Uterus (tissue), 4 donors: ENCODE data around the gene FGF11. TPM values are rescaled to one million over a fixed set of nuclear protein-coding genes. Genes with fewer than 3 reads are reported as not detected.

Experiments
- DNase-seq, 2 donors: peaks; one replicate each; pipeline ENCODE4 v3.0.0-alpha.2; 2019 to 2020
- H3K27ac ChIP-seq, 2 donors: fragments of 200-600 bp; sonication (generic); 1 replicate in 1 of 2; 2 replicates in 1 of 2; pipeline ENCODE4 v1.5.1; 2016 to 2018
- H3K27me3 ChIP-seq, 2 donors: fragments of 200-600 bp; sonication (generic); one replicate each; pipeline ENCODE4 v1.5.1; 2018 to 2019; ENCODE audit warnings: control low read depth in 1 of 2
- H3K36me3 ChIP-seq, 2 donors: fragments of 200-600 bp; sonication (generic); one replicate each; pipeline ENCODE4 v1.5.1; 2019; ENCODE audit warnings: control low read depth in 1 of 2
- H3K4me1 ChIP-seq, 2 donors: fragments of 200-600 bp; sonication (generic); one replicate each; pipeline ENCODE4 v1.5.1; 2018 to 2019; ENCODE audit warnings: control low read depth in 1 of 2
- H3K4me3 ChIP-seq, 2 donors: fragments of 200-600 bp; sonication (generic); 1 replicate in 1 of 2; 2 replicates in 1 of 2; pipeline ENCODE4 v1.5.1; 2018 to 2019; ENCODE audit warnings: mild to moderate bottlenecking in 1 of 2
- H3K9me3 ChIP-seq, 2 donors: fragments of 200-600 bp; sonication (generic); one replicate each; pipeline ENCODE4 v1.5.1; 2019; ENCODE audit warnings: control low read depth in 1 of 2
- POLR2A ChIP-seq, 2 donors: fragments of 450-650 bp; IDR thresholded peaks; one replicate each; pipeline ENCODE4 v1.6.1; 2016; ENCODE audit warnings: antibody characterized with exemption in 2 of 2, mild to moderate bottlenecking in 1 of 2, moderate library complexity in 1 of 2
- intact Hi-C: fragments of 100-400 bp; cut with DNase I; formaldehyde crosslinking; loops from one replicate; pipeline ENCODE4 v1.15.1; 2023; ENCODE audit warnings: low total_unique reads
- total RNA-seq, 4 donors: library from RNA; depleted of rRNA in 3 of 4; stranded (reverse); fragments of >200 nt in 3 of 4; gene quantifications; one replicate each; pipeline versions ENCODE4 v1.1.0 to v1.2.4, GENCODE V29; 2014 to 2023
- TF ChIP-seq, protein P1 (sequence below), 4 experiments: fragments of 200-600 bp in 2 of 4; fragments of 450-650 bp in 2 of 4; sonication (generic) in 2 of 4; IDR thresholded peaks; one replicate each; pipeline ENCODE4 v1.5.1; 2016 to 2019; ENCODE audit warnings: antibody characterized with exemption in 4 of 4, mild to moderate bottlenecking in 2 of 4, moderate library complexity in 1 of 4
- donor health status: DM: yes; HTN: yes; CAD: no.

FGF11 gene
- total RNA-seq, 4 donors from 2014 or later = 2.8 to 17.9 (median 6.2) TPM; not detected in 1

- peak in 1 of 2 donors; percentile 51 for DNase-seq
- Histone ChIP-seq H3K27me3 (no peaks in the 10 kb centered on the region), H3K4me1 (peaks cover 0 to 5% of the 10 kb centered on the region in 2 donors), H3K4me3 (peak overlapping the region; percentile 54 to 73), H3K9me3 (no peaks in the 10 kb centered on the region), H3K27ac (peak overlapping the region; percentile 93 to 94), H3K36me3 (no peaks in the 10 kb centered on the region)
- intact Hi-C loops = no loop called here
- TF ChIP-seq, protein P1, sequence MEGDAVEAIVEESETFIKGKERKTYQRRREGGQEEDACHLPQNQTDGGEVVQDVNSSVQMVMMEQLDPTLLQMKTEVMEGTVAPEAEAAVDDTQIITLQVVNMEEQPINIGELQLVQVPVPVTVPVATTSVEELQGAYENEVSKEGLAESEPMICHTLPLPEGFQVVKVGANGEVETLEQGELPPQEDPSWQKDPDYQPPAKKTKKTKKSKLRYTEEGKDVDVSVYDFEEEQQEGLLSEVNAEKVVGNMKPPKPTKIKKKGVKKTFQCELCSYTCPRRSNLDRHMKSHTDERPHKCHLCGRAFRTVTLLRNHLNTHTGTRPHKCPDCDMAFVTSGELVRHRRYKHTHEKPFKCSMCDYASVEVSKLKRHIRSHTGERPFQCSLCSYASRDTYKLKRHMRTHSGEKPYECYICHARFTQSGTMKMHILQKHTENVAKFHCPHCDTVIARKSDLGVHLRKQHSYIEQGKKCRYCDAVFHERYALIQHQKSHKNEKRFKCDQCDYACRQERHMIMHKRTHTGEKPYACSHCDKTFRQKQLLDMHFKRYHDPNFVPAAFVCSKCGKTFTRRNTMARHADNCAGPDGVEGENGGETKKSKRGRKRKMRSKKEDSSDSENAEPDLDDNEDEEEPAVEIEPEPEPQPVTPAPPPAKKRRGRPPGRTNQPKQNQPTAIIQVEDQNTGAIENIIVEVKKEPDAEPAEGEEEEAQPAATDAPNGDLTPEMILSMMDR (IDR thresholded peaks at IDR 0.05) = no peak
- no peak for TF ChIP-seq POLR2A (IDR thresholded peaks at IDR 0.05)
Observed at GRCh38 chr17:7405350-7406234, 33.7 kb upstream of the FGF11 start.

DNA sequence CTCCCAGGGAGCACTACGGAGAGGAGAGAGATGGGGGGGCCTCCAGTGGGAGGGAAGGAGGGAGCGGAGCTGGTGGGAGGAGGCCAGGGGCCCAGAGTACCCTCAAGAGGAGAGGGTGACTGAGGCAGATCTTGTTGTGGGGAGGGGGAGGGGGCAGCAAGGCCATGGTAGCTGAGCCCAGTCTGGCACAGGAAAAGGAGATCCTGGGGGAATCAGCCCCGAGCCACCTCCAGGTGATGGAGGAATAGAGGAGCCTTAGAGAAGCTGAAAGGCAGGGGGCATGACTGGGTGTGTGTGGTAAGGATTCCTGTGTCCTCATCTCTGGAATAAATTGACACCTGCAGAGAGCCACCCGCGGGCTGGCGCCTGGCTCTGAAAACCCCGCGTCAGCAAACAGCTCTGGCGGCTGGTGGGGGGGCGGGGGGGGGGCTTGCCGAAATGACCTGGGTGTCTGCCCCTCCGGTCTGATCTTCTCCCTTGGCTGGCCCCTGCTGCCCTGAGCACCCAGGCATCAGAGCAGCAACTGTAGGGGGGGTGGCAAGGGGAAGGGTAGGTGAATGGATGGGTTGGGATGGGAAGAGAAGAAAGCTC, 33.0 kb upstream of the FGF11 start:
- intact Hi-C loops = no loop called here

GRCh38 chr17:7407082-7407481, 32.2 kb upstream of the FGF11 start:
- no peak overlapping the region for H3K27ac ChIP-seq
- H3K4me1 ChIP-seq = peaks cover 0 to 5% of the 10 kb centered on the region in 2 donors
- DNase-seq = no peak
- H3K36me3 ChIP-seq = no peaks in the 10 kb centered on the region
- H3K27me3 ChIP-seq = no peaks in the 10 kb centered on the region
- TF ChIP-seq POLR2A (IDR thresholded peaks at IDR 0.05) = no peak
- TF ChIP-seq, protein P1 (IDR thresholded peaks at IDR 0.05) = no peak
- no peaks in the 10 kb centered on the region for H3K9me3 ChIP-seq
- intact Hi-C loops = no loop called here
- H3K4me3 ChIP-seq = no peak overlapping the region

More for the DNA sequence above, 33.0 kb upstream of the FGF11 start:
- DNase-seq = no peak
- TF ChIP-seq, protein P1 (IDR thresholded peaks at IDR 0.05) = no peak
- no peak for TF ChIP-seq POLR2A (IDR thresholded peaks at IDR 0.05)
- H3K27ac ChIP-seq = peak overlapping the region; percentile 93 to 94
- no peaks in the 10 kb centered on the region for H3K36me3 ChIP-seq
- H3K4me3 ChIP-seq = peak overlapping the region in 1 of 2 donors; percentile 54
- H3K27me3 ChIP-seq = no peaks in the 10 kb centered on the region
- peaks cover 0 to 5% of the 10 kb centered on the region in 2 donors for H3K4me1 ChIP-seq
- no peaks in the 10 kb centered on the region for H3K9me3 ChIP-seq

GRCh38 chr17:7407485-7408251, 31.6 kb upstream of the FGF11 start, which contains the start of gene NLGN2:
Gene NLGN2, plus strand, starts transcription at chr17:7407845. Its CDS starts 411 bp downstream, at chr17:7408256.
- no peaks in the 10 kb centered on the region for H3K27me3 ChIP-seq
- peak within 1 kb of the TSS in 1 of 2 donors; percentile 93 for H3K27ac ChIP-seq
- DNase-seq = no peak
- H3K4me1 ChIP-seq = peaks cover 0 to 5% of the 10 kb centered on the region in 2 donors
- TF ChIP-seq, protein P1 (IDR thresholded peaks at IDR 0.05) = no peak
- TF ChIP-seq POLR2A (IDR thresholded peaks at IDR 0.05) = no peak
- intact Hi-C loops = no loop called here
- no peak within 1 kb of the TSS for H3K4me3 ChIP-seq
- H3K36me3 ChIP-seq = no peaks in the 10 kb centered on the region
- no peaks in the 10 kb centered on the region for H3K9me3 ChIP-seq
